Panc1 (cell line): ENCODE measurements around the gene MAD1L1.

Source experiments
- CTCF ChIP-seq: fragments of 450-650 bp; IDR thresholded peaks from 2 replicates; pipeline ENCODE4 v1.5.1; 2017; ENCODE audit warnings: mild to moderate bottlenecking
- REST ChIP-seq, 2 experiments: IDR thresholded peaks; 2 replicates each; pipeline ENCODE4 v1.6.1; 2011 to 2012; ENCODE audit warnings: low read depth in 2 of 2, control low read depth in 1 of 2, low read length in 1 of 2, mild to moderate bottlenecking in 1 of 2, moderate library complexity in 1 of 2; ENCODE audit not compliant: insufficient read depth in 1 of 2

GRCh38 chr7:1843271-1843861 lies 389.4 kb downstream of the MAD1L1 start:
- no peak for TF ChIP-seq REST (IDR thresholded peaks at IDR 0.05; ENCODE audit: insufficient read depth in 1 of 2, low read depth in 2 of 2, low read length in 1 of 2)
- no peak for TF ChIP-seq CTCF
